Stimulated activated CD4-positive, alpha-beta T cell treated with anti-CD3 and anti-CD28 coated beads, Interleukin-2, amount 100 ng/mL, for 24 hours (primary cell): ENCODE results near the gene FBXL7.

Experiments
- DNase-seq, 2 donors: peaks; one replicate each; pipeline ENCODE4 v3.0.0-alpha.2; 2020

The FBXL7 gene

DNA sequence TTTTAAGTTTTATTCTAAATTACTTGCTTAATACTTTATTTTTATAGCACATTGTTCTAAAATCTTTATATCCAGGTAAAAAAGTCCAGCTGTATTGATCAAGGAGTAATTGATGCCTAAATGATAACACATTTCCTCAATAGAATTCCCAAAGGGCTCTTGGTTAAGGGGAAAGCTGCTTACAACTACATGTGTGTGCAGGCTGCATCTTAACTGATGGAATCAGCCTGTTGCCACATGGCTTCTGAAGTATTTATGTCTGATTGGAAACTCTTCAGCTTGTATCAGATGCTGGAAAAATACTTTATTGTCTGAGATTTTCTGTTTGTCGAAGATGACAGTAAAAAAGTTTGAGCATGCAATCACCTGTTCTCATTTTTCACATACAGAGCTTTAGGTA, 182.6 kb downstream of the FBXL7 start:
- DNase-seq: no peak

GRCh38 chr5:15683332-15683731, 183.4 kb downstream of the FBXL7 start:
- no peak for DNase-seq

DNA sequence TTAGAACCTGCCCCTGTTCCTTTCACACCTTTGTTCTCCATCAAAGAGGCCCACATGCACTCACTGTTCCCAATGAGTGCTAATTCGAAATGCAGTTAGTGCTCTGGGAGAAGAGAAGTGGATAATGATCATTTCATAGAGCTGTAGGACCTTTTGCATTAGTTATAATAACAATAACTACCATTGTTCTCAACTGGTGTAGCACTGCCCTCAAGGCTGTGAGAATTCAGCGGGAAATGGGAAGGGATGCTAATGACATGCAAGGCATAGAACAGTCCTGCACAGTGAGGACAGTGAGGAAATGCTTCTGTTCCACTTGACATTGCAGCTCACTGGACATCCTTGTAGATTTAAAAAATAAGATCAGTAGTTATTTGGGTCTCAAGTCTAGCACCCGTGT, 187.4 kb downstream of the FBXL7 start:
- DNase-seq: no peak

- no peak for DNase-seq
These were observed 189.9 kb downstream of the FBXL7 start for GRCh38 chr5:15689836-15690235.

GRCh38 chr5:15690611-15691010, 190.6 kb downstream of the FBXL7 start:
- DNase-seq: no peak

DNA sequence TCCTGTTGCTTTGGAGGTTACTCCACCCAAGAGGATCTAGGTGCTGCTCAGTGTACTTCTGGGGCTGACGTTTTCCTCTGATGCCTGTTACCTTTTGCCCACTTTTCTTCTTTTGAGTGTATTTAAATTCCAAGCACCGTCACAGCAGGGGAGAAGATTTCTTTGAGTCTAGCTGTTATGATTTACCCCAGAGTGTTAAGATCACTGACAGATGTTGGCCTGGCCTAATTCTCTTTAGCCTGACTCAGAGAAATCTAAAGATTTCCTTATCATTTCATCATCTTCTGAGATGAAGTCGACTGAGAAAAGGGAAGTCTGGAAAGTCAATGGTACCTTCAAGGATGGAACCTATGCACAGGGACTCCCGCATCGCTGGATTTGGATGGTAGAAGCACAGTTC, 191.5 kb downstream of the FBXL7 start:
- DNase-seq: no peak

- DNase-seq: no peak
These were observed 192.9 kb downstream of the FBXL7 start for GRCh38 chr5:15692706-15693381.

DNA sequence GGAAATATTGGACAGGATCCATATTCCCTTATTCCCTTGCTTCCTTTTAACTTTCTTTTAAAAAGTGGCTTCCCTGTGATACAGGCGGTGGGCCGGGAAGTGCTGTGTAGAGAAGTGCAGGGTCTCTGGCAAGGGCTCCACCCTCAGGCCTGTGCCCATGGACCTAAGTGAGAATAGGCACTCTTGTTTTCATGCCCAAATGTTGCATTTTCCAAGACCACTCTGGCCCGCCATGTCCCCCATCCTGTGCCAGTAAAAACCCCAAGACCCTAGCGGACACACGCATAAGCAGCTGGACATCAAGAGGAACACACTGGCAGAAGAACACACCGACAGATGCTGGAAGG, 193.4 kb downstream of the FBXL7 start:
- no peak for DNase-seq

DNA sequence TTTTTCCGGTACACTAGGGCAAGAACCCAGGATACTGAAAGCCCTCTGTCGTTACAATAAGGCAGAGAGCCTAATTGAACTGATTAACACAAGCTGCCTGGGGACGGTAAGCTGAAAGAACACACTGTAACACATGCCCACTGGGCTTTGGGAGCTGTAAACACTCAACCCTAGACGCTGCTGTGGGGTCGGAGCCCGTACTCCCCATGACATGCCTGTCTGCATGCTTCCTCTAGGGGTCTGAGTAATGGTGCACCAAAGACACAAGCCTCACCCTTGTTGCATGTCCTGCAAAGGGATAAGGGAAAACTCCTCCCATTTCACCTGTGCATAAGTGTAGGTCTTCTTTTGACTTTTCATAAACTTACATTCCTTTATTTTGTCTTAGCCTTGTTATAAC, 194.0 kb downstream of the FBXL7 start:
- DNase-seq: no peak

- no peak for DNase-seq
These were observed 194.8 kb downstream of the FBXL7 start for GRCh38 chr5:15694696-15695214.

- DNase-seq: no peak
These were observed 195.3 kb downstream of the FBXL7 start for GRCh38 chr5:15695215-15695731.

GRCh38 chr5:15700373-15700772, 200.4 kb downstream of the FBXL7 start:
- no peak for DNase-seq

GRCh38 chr5:15702102-15702501, 202.1 kb downstream of the FBXL7 start:
- no peak for DNase-seq

DNA sequence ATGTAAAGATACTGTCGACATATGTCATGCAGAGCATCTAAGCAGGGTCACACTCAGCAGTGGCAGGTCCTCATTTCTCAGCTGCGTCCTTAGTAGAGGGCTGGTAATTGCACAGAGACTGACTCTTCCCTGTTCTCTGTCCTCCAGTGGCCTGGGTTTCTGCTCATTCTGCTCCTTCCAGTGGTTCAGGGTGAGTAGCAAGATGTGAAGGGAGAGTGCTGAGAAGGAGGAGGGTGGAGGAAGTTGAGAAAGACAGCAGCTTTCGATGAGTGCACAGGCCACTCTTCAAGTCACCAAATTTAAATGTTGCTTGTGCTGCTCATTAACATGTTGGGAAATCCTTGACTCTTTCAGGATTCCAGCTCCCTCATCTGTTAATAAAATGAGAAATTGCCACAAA, 203.9 kb downstream of the FBXL7 start:
- DNase-seq: no peak

GRCh38 chr5:15704397-15704947, 204.5 kb downstream of the FBXL7 start:
- DNase-seq: no peak

- DNase-seq: no peak
These were observed 207.7 kb downstream of the FBXL7 start for GRCh38 chr5:15707631-15708030.

DNA sequence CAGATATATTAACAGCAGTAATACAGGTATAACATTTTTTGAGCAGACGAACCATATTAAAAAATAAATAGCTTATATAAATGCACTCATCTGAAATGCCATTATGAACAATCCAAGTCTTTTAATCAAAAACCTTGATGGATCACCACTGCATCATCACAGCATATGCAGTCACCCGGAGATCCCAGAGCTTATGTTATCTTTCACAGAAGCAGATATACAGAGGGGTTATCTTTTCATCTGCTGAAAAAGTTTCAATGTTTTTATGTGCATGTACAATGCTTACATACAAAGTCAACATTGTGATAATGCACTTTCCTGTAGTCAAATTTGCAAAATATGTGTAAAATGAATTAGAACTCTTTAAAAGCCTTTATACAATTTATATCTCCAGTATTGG, 211.9 kb downstream of the FBXL7 start:
- DNase-seq: no peak

DNA sequence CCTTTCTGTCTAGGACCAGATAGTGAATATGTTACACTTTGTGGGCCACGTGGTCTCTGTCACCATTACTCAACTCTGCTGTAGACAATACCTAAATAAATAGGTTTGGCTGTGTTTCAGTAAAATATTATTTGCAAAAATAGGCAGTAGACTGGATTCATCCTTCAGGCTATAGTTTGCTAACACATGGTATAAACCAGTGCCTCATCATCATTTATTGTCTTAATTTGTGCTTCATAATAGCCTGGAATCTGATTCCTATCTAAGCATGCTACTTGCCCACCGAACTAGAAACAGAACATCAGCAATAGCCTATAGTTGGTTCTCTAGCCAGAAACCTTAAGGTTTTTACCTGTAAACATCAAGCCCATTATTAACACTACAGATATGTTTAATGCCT, 215.6 kb downstream of the FBXL7 start:
- no peak for DNase-seq

- DNase-seq: no peak
These were observed 216.0 kb downstream of the FBXL7 start for GRCh38 chr5:15715967-15716366.

DNA sequence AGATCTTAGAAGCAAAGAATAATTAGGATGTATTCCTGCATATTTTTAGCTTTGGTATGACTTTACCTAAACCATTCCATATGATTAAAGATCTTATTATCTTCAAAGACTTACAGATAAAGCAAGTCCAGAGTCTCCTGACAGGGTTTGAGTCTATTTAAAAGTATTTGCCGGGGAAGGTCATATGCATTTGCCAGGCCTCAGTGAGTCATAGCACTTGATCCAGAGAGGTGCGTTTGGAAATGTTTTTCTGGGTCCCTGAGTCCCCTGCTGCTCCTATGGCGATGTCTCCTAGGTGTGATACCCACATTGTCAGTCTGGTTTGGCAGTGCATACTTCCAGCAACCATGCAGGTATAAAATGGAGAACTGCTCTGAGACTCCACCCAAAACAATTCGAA, 217.0 kb downstream of the FBXL7 start:
- DNase-seq: no peak

DNA sequence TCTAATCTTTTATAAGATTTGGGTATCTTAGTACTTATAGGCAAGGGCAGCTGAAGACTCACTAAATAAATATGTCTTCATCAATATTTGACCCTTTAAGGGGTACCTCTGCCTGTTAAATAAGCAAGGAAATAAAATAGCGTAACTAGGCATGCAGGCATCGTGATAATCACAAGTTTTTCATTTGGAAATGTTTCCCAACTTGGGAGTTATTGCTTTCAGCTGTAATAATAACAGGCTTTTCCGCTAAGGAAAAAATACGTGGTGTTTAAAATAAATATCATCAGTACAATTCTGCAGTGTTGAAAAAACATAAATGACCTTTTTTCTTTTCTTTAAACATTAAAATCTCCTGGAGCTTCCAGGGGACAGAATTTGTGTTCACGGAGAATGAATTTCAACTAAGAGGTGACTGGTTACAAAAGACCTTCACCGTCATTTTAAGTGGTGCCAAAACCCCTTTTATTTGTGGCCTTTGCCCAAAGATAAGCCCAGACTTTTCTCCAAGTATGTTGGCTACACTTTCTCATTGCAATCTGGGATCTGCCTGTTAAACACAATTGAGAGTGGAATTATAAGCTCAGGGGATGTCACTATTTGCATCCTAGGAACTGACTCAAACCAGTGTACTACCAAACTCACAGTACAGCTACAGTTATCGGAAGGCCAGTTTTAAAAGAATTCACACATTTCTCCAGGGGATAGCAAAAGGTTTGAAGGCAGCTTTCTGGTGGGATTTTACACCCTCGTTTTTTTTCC, 218.6 kb downstream of the FBXL7 start:
- DNase-seq: no peak

DNA sequence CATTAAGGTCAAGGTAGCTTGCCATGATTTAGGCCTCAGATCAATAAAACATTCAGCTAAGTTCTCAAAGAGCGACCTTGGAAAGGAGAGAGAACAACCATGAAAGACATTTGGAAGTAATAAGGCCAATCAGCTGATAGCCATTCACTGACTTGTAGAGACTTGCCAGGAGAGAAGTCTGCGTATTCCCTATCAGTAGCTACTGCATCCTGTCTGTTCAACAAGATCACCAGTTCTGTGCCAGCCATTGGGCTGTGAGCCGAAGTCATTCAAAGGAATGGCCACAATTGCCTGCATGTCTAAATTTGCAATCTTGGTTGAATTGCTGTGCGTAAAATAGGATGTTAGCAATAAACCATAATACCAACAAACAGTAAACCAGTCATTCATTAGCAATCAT, 219.8 kb downstream of the FBXL7 start:
- DNase-seq: no peak

- no peak for DNase-seq
These were observed 220.5 kb downstream of the FBXL7 start for GRCh38 chr5:15720515-15720914.

GRCh38 chr5:15722305-15722704, 222.3 kb downstream of the FBXL7 start:
- no peak for DNase-seq
